SK-N-SH treated with all-trans-retinoic acid at 6 μM for 48 hours (cell line): Measurements from ENCODE around the gene MCRIP2.
A peak's percentile ranks its signal among the peaks of the same experiment; 100 is the strongest.

Source experiments
- ATAC-seq: fragments of 200-7000 bp; cut with Tn5 transposase; 3 replicates; pipeline ENCODE4 v1.9.1; 2020; ENCODE audit warnings: mild to moderate bottlenecking, moderate library complexity
- ARNTL ChIP-seq: fragments of 450-650 bp; formaldehyde crosslinking; IDR thresholded peaks from 2 replicates; pipeline ENCODE4 v1.5.0; 2020; ENCODE audit warnings: low read depth, mild to moderate bottlenecking, moderate library complexity, borderline replicate concordance
- BACH2 ChIP-seq: fragments of 250-450 bp; sonication (Bioruptor Pico); IDR thresholded peaks from 2 replicates; pipeline ENCODE4 v1.9.0; 2021; ENCODE audit warnings: mild to moderate bottlenecking, borderline replicate concordance
- CREB5 ChIP-seq: fragments of 250-450 bp; sonication (Bioruptor Pico); IDR thresholded peaks from 2 replicates; pipeline ENCODE4 v1.5.1; 2020; ENCODE audit warnings: low read depth, mild to moderate bottlenecking, moderate library complexity
- CSDC2 ChIP-seq: fragments of 250-450 bp; sonication (Bioruptor Pico); IDR thresholded peaks from 2 replicates; pipeline ENCODE4 v1.5.0; 2020; ENCODE audit warnings: mild to moderate bottlenecking, moderate library complexity
- ESRRG ChIP-seq: fragments of 250-450 bp; sonication (Bioruptor Pico); IDR thresholded peaks from 2 replicates; pipeline ENCODE4 v1.6.1; 2021; ENCODE audit warnings: mild to moderate bottlenecking
- ISL1 ChIP-seq: fragments of 250-450 bp; sonication (Bioruptor Pico); IDR thresholded peaks from 2 replicates; pipeline ENCODE4 v2.1.2; 2022; ENCODE audit warnings: mild to moderate bottlenecking, moderate library complexity
- OSR1 ChIP-seq: fragments of 250-450 bp; sonication (Bioruptor Pico); IDR thresholded peaks from 2 replicates; pipeline ENCODE4 v1.8.0; 2022; ENCODE audit warnings: moderate library complexity, mild to moderate bottlenecking, inconsistent platforms
- POU6F1 ChIP-seq: fragments of 250-450 bp; sonication (Bioruptor Pico); IDR thresholded peaks from 2 replicates; pipeline ENCODE4 v1.8.0; 2021; ENCODE audit warnings: low read depth, mild to moderate bottlenecking, moderate library complexity, borderline replicate concordance
- PPARA ChIP-seq: fragments of 250-450 bp; sonication (Bioruptor Pico); IDR thresholded peaks from 2 replicates; pipeline ENCODE4 v1.5.0; 2020; ENCODE audit warnings: mild to moderate bottlenecking, borderline replicate concordance
- RARB ChIP-seq: fragments of 250-450 bp; sonication (Bioruptor Pico); IDR thresholded peaks from 2 replicates; pipeline ENCODE4 v1.8.0; 2021; ENCODE audit warnings: mild to moderate bottlenecking, moderate library complexity
- SNAI2 ChIP-seq: fragments of 250-450 bp; sonication (Bioruptor Pico); IDR thresholded peaks from 2 replicates; pipeline ENCODE4 v1.5.0; 2020; ENCODE audit warnings: mild to moderate bottlenecking, moderate library complexity
- TCF4 ChIP-seq: fragments of 250-450 bp; sonication (Bioruptor Pico); IDR thresholded peaks from 2 replicates; pipeline ENCODE4 v1.8.0; 2021; ENCODE audit warnings: mild to moderate bottlenecking, moderate library complexity, borderline replicate concordance
- TOX ChIP-seq: fragments of 250-450 bp; sonication (Bioruptor Pico); IDR thresholded peaks from 2 replicates; pipeline ENCODE4 v1.8.0; 2021; ENCODE audit warnings: mild to moderate bottlenecking, moderate library complexity, borderline replicate concordance
- TSHZ2 ChIP-seq: fragments of 250-450 bp; sonication (Bioruptor Pico); IDR thresholded peaks from 2 replicates; pipeline ENCODE4 v1.5.0; 2020; ENCODE audit warnings: mild to moderate bottlenecking, moderate library complexity
- ZC3H10 ChIP-seq: fragments of 250-450 bp; sonication (Bioruptor Pico); IDR thresholded peaks from 2 replicates; pipeline ENCODE4 v1.5.1; 2021; ENCODE audit warnings: mild to moderate bottlenecking, moderate library complexity
- ZFP3 ChIP-seq: fragments of 250-450 bp; sonication (Bioruptor Pico); IDR thresholded peaks from 2 replicates; pipeline ENCODE4 v1.5.0; 2020; ENCODE audit warnings: mild to moderate bottlenecking, moderate library complexity
- ZFP30 ChIP-seq: fragments of 450-650 bp; formaldehyde crosslinking; IDR thresholded peaks from 2 replicates; pipeline ENCODE4 v1.5.0; 2022; ENCODE audit warnings: mild to moderate bottlenecking, moderate library complexity
- ZNF565 ChIP-seq: fragments of 450-650 bp; formaldehyde crosslinking; conservative IDR thresholded peaks from 2 replicates; pipeline ENCODE4 v1.5.0; 2020; ENCODE audit warnings: low read depth, mild to moderate bottlenecking, moderate library complexity

The MCRIP2 gene

GRCh38 chr16:625117-625976 lies 16.3 kb upstream of the MCRIP2 start:
- TF ChIP-seq ARNTL (CRISPR knock-in tag) (no peak), CREB5 (CRISPR knock-in tag) (no peak), ISL1 (no peak), PPARA (CRISPR knock-in tag) (no peak), ZNF565 (CRISPR knock-in tag) (no peak), ZFP30 (CRISPR knock-in tag) (no peak), POU6F1 (CRISPR knock-in tag) (no peak), SNAI2 (CRISPR knock-in tag) (no peak), BACH2 (CRISPR knock-in tag) (no peak)
- no peak for ATAC-seq

- no peak for ATAC-seq
- TF ChIP-seq ZFP30 (CRISPR knock-in tag) (no peak), ZC3H10 (no peak), TSHZ2 (no peak)
Measured at GRCh38 chr16:625977-626765, 15.5 kb upstream of the MCRIP2 start.

- TF ChIP-seq TCF4 (CRISPR knock-in tag) (no peak), ZFP3 (no peak), RARB (CRISPR knock-in tag) (no peak), ESRRG (CRISPR knock-in tag) (no peak), ZC3H10 (no peak), TOX (CRISPR knock-in tag) (no peak), OSR1 (no peak), ARNTL (CRISPR knock-in tag) (no peak), CSDC2 (CRISPR knock-in tag) (no peak), ISL1 (no peak), TSHZ2 (no peak)
- peak; percentile 91 for ATAC-seq
Measured at GRCh38 chr16:626787-627453, 14.7 kb upstream of the MCRIP2 start.
